Kidney epithelial cell (primary cell): ENCODE results near the gene GOLGA6A. TPM values are rescaled to one million over a fixed set of nuclear protein-coding genes. Genes with fewer than 3 reads are reported as not detected.

ENCODE experiments used
- DNase-seq: peaks from one replicate; pipeline ENCODE4 v3.0.0-alpha.2; 2010; ENCODE audit warnings: low read depth
- H3K27me3 ChIP-seq: 2 replicates; pipeline ENCODE4 v1.6.0; 2011; ENCODE audit warnings: low read length; ENCODE audit not compliant: control insufficient read depth, insufficient read depth
- H3K36me3 ChIP-seq: 2 replicates; pipeline ENCODE4 v1.5.1; 2011; ENCODE audit warnings: low read length; ENCODE audit not compliant: control insufficient read depth, insufficient read depth
- H3K4me3 ChIP-seq: 2 replicates; pipeline ENCODE4 v1.5.1; 2011; ENCODE audit warnings: low read depth, mild to moderate bottlenecking, control low read depth, low read length
- CTCF ChIP-seq: IDR thresholded peaks from 2 replicates; pipeline ENCODE4 v1.5.1; 2011; ENCODE audit warnings: mild to moderate bottlenecking, moderate library complexity, low read length, control low read depth, inconsistent platforms; ENCODE audit not compliant: insufficient read depth, poor library complexity, severe bottlenecking
- total RNA-seq: library from RNA; depleted of rRNA; stranded (reverse); fragments of >200 nt; gene quantifications from 2 replicates; pipeline ENCODE4 v1.2.3, GENCODE V29; 2015

Gene GOLGA6A
- total RNA-seq, 1 donor from 2014 or later, result not detected

DNA sequence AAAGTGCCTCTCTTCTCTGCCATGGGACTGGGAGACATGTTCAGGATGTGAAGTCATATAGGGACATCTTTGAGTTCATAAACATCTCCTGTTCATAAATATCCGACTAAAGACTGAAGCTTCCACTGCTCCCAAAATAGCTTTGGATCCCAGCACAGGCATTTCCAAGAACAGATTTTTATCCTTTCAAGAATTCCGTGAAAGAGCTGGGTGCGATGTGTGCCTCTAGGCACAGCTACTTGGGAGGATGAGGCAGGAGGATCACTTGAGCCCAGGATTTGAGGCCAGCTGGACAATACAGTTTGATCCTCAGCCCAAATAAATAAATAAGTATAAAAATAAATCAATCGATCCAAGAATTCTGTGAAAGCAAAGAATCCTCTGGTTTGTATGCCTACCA is 41.3 kb upstream of the GOLGA6A start:
- no peak for DNase-seq
- Histone ChIP-seq H3K27me3 (peaks cover 61% of the 10 kb centered on the region), H3K4me3 (no peak overlapping the region), H3K36me3 (no peaks in the 10 kb centered on the region)
- no peak for TF ChIP-seq CTCF

DNA sequence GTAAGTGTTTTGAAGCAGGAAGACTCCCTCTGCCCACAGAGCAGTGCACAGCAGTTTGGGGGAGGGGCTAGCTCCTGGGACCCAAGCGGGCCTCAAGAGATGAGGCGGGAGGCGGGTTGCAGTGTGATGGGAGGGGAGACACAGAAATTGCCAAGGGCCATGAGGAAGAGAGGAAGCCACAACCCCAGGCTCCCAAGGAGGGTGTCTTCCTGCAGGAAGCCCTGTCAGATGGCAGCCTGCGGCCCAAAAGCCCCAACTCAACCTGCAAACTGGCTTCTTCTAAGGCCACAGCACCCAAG is 40.7 kb upstream of the GOLGA6A start:
- Histone ChIP-seq H3K36me3 (no peaks in the 10 kb centered on the region), H3K27me3 (peaks cover 55% of the 10 kb centered on the region), H3K4me3 (no peak overlapping the region)
- TF ChIP-seq CTCF, result no peak
- DNase-seq, result no peak

- Histone ChIP-seq H3K27me3 (peaks cover 50% of the 10 kb centered on the region), H3K4me3 (no peak overlapping the region), H3K36me3 (no peaks in the 10 kb centered on the region)
- TF ChIP-seq CTCF, result no peak
- DNase-seq, result no peak
Observed at GRCh38 chr15:74122403-74123130, 40.2 kb upstream of the GOLGA6A start.

DNA sequence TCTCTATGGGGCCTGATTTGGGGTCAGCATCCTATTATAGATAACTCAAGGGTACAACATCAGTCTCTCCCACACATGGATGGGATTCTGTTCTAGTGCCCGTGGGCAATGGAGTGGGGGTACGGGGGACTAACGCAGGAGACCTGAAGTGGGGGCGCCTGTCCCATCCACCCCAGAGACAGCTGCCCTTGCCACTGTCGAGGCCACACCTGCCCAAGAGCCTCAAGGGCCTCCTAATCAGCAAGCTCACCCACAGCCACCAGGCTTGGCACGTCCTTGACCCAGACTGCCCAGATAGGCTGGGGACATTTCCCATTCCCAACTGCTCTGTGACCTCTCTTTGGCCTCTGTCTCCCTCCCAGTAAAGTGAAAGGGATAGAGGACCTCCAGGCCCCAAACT is 39.5 kb upstream of the GOLGA6A start:
- no peak for DNase-seq
- TF ChIP-seq CTCF, result no peak
- H3K27me3 ChIP-seq, result peaks cover 44% of the 10 kb centered on the region
- no peak overlapping the region for H3K4me3 ChIP-seq
- no peaks in the 10 kb centered on the region for H3K36me3 ChIP-seq

DNA sequence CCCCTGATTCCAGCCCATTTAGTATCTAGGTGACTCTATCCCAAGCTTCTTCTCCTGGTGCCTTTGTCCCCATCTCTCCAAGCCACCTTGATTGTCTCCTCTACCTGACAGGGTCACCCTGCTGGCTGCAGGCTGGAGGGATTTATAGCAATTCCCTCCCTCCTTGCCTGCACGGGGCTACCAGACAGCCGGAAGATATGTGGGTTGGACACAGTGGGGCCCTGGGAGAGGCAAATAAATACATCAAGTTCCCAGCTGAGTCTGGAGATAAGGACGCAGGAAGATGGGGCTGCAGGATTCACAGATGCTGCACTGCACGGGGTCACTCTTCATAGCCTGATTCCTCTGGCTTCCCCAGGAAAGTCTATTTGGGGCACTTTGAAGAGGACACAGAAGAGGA is 38.7 kb upstream of the GOLGA6A start:
- Histone ChIP-seq H3K27me3 (peaks cover 41% of the 10 kb centered on the region), H3K4me3 (no peak overlapping the region), H3K36me3 (no peaks in the 10 kb centered on the region)
- no peak for DNase-seq
- TF ChIP-seq CTCF, result no peak

DNA sequence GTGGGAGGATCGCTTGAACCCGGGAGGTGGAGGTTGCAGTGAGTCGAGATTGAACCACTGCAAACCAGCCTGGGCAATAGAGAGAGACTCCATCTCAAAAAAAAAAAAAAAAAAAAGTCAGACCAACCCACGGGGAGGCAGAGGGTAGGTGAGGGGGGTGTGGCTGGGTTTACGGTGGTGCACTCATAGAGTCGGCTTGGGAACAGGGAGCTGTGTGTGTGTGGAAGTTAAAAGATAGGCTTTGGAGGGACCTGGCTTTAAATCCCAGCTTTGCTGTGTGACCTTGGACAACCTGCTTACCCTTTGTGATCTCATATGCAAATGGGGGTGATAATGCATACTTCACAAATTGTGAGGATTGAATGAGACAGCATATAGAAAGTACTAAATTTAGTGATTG is 38.1 kb upstream of the GOLGA6A start:
- no peak for DNase-seq
- Histone ChIP-seq H3K4me3 (no peak overlapping the region), H3K36me3 (no peaks in the 10 kb centered on the region), H3K27me3 (peaks cover 39% of the 10 kb centered on the region)
- no peak for TF ChIP-seq CTCF
